ENCODE measurements around the gene YJEFN3.

DNA sequence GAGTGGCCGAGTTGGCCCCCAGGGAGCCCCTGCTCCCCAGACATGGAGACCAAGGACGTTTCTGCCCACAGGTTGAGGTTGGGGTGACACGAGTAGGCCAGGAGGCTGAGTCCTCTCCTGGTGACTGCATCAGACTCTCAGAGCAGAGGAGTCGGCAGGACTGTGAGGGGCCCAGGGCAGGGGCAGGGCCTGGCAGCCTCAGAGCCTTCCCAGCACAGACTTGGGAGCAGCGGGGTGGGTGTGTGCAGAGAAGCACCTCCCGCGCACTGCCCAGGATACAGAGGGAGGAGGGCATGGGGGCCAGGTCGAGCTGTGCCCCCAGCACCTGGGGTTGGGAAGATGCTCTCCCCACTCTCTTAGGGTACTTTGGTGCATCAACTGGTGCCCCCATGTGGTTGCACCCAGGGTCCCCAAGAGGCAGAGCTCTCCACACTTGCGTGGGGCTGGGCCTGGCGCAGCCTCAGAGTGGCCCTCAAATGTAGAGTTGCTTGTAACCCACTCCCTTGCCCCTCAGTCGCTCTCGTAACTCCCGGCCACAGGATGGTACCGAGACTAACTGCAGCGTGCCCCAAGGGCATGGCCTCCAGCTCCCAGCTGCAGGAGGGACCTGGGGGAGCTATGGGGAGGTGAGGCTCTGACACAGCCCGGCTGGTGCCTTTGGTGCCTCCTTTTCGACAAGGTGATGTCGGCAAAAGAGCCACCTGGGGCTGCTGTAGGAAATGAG, 29.3 kb upstream of the YJEFN3 start:
- TF ChIP-seq SREBF2 (IDR thresholded peaks at IDR 0.05): no peak
- TF ChIP-seq, protein P1, sequence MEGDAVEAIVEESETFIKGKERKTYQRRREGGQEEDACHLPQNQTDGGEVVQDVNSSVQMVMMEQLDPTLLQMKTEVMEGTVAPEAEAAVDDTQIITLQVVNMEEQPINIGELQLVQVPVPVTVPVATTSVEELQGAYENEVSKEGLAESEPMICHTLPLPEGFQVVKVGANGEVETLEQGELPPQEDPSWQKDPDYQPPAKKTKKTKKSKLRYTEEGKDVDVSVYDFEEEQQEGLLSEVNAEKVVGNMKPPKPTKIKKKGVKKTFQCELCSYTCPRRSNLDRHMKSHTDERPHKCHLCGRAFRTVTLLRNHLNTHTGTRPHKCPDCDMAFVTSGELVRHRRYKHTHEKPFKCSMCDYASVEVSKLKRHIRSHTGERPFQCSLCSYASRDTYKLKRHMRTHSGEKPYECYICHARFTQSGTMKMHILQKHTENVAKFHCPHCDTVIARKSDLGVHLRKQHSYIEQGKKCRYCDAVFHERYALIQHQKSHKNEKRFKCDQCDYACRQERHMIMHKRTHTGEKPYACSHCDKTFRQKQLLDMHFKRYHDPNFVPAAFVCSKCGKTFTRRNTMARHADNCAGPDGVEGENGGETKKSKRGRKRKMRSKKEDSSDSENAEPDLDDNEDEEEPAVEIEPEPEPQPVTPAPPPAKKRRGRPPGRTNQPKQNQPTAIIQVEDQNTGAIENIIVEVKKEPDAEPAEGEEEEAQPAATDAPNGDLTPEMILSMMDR (IDR thresholded peaks at IDR 0.05): no peak
- TF ChIP-seq, protein P2, sequence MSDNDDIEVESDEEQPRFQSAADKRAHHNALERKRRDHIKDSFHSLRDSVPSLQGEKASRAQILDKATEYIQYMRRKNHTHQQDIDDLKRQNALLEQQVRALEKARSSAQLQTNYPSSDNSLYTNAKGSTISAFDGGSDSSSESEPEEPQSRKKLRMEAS (IDR thresholded peaks at IDR 0.05): no peak
- TF ChIP-seq JUN (IDR thresholded peaks at IDR 0.05): no peak
- TF ChIP-seq EP300 (IDR thresholded peaks at IDR 0.05): no peak
- no peak for TF ChIP-seq MYC (IDR thresholded peaks at IDR 0.05; ENCODE audit: borderline replicate concordance, low read length)
- no peak for TF ChIP-seq ZFP36 (IDR thresholded peaks at IDR 0.05; ENCODE audit: borderline replicate concordance, partially characterized antibody)
- TF ChIP-seq CHD2 (IDR thresholded peaks at IDR 0.05; ENCODE audit: low read length, partially characterized antibody): no peak
- TF ChIP-seq CEBPB (IDR thresholded peaks at IDR 0.05): no peak
- TF ChIP-seq, protein P3, sequence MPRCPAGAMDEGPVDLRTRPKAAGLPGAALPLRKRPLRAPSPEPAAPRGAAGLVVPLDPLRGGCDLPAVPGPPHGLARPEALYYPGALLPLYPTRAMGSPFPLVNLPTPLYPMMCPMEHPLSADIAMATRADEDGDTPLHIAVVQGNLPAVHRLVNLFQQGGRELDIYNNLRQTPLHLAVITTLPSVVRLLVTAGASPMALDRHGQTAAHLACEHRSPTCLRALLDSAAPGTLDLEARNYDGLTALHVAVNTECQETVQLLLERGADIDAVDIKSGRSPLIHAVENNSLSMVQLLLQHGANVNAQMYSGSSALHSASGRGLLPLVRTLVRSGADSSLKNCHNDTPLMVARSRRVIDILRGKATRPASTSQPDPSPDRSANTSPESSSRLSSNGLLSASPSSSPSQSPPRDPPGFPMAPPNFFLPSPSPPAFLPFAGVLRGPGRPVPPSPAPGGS (IDR thresholded peaks at IDR 0.05): no peak
- TF ChIP-seq PHF8 (IDR thresholded peaks at IDR 0.05; ENCODE audit: borderline replicate concordance, low read depth): no peak

Measured in A549 (cell line).